Iris pigment epithelial cell (primary cell): ENCODE results near the gene FAM32A.

Experiments
- DNase-seq: peaks from one replicate; pipeline ENCODE4 v3.0.0-alpha.2; 2011; ENCODE audit warnings: low read depth

Gene FAM32A

GRCh38 chr19:16225279-16226183 is 40.3 kb downstream of the FAM32A start:
- no peak for DNase-seq

- no peak for DNase-seq
These were observed 41.0 kb downstream of the FAM32A start for GRCh38 chr19:16226184-16226591.

GRCh38 chr19:16226878-16227836 is 41.9 kb downstream of the FAM32A start:
- no peak for DNase-seq

- no peak for DNase-seq
These were observed 42.8 kb downstream of the FAM32A start for GRCh38 chr19:16227837-16228636.

- DNase-seq: no peak
These were observed 43.6 kb downstream of the FAM32A start for GRCh38 chr19:16228637-16229321.

GRCh38 chr19:16229322-16229641 is 44.1 kb downstream of the FAM32A start:
- no peak for DNase-seq

- DNase-seq: no peak
These were observed 46.9 kb downstream of the FAM32A start for GRCh38 chr19:16232127-16232526.

- DNase-seq: no peak
These were observed 47.4 kb downstream of the FAM32A start for GRCh38 chr19:16232568-16232967.

GRCh38 chr19:16233081-16233776 is 48.0 kb downstream of the FAM32A start:
- no peak for DNase-seq

GRCh38 chr19:16233836-16234551 is 48.8 kb downstream of the FAM32A start:
- DNase-seq: no peak

- DNase-seq: no peak
These were observed 49.6 kb downstream of the FAM32A start for GRCh38 chr19:16234552-16235445.

GRCh38 chr19:16235811-16236652 is 50.8 kb downstream of the FAM32A start:
- DNase-seq: no peak
